Measurements from ENCODE around the gene ATP8B4. TPM values are rescaled to one million over a fixed set of nuclear protein-coding genes. Genes with fewer than 3 reads are reported as not detected.
A peak's percentile ranks its signal among the peaks of the same experiment; 100 is the strongest.

Gene ATP8B4
- total and polyA plus RNA-seq, 10 donors: 1.7 to 42.8 (median 27.7) TPM

- 89 to 98% (median 91%) methylated on average over 4 of the region's 4 CpGs for WGBS, 5 donors
- intact Hi-C loops (cut with DNase I; ENCODE audit: low total_unique reads): no loop called here
- peaks cover 0 to 6% (median 0%) of the 10 kb centered on the region in 6 donors for H3K4me1 ChIP-seq
- H3K9me3 ChIP-seq: peaks cover 0 to 9% (median 0%) of the 10 kb centered on the region in 8 donors
- H3K4me3 ChIP-seq: no peak overlapping the region
- no peak overlapping the region for H3K27ac ChIP-seq
- no peak for DNase-seq
- no peaks in the 10 kb centered on the region for H3K27me3 ChIP-seq (replicated peaks in 1 of 7)
- no peaks in the 10 kb centered on the region for H3K36me3 ChIP-seq
- TF ChIP-seq CTCF (IDR thresholded peaks at IDR 0.05 in 8 of 11, conservative IDR thresholded peaks at IDR 0.05 in 3 of 11) (no peak), POLR2AphosphoS5 (IDR thresholded peaks at IDR 0.05) (no peak), POLR2A (IDR thresholded peaks at IDR 0.05) (no peak)
These were observed 8.3 kb upstream of the ATP8B4 start for GRCh38 chr15:50127255-50127777.

- H3K36me3 ChIP-seq: no peaks in the 10 kb centered on the region
- TF ChIP-seq CTCF (IDR thresholded peaks at IDR 0.05 in 8 of 11, conservative IDR thresholded peaks at IDR 0.05 in 3 of 11) (no peak), POLR2AphosphoS5 (IDR thresholded peaks at IDR 0.05) (no peak), POLR2A (IDR thresholded peaks at IDR 0.05) (no peak)
- H3K9me3 ChIP-seq: peaks cover 0 to 9% (median 0%) of the 10 kb centered on the region in 8 donors
- DNase-seq: no peak
- H3K27me3 ChIP-seq (replicated peaks in 1 of 7): no peaks in the 10 kb centered on the region
- H3K4me1 ChIP-seq: peaks cover 0 to 6% (median 0%) of the 10 kb centered on the region in 6 donors
- 81 to 94% (median 91%) methylated on average over 4 of the region's 4 CpGs for WGBS, 5 donors
- intact Hi-C loops (cut with DNase I; ENCODE audit: low total_unique reads): no loop called here
- no peak overlapping the region for H3K4me3 ChIP-seq
- H3K27ac ChIP-seq: no peak overlapping the region
These were observed 7.0 kb upstream of the ATP8B4 start for GRCh38 chr15:50126072-50126471.

DNA sequence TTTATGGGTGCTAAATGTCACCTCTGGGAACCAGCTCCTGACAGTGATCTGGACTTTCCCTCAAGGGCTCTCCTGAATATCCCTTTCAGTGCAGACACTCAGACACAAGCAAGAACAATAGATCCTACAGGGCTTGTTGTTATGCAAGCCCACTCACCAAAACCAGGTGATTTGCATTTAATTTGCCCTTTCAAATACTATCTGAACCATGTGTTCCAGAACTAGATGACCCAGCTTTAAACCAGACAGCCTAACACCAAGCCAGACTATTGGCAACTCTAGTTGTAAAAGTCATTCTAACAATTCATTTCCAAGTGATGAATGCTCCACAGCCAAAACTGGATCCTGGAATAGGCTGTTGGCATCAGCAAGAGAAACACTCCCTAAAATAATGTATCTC lies 5.6 kb upstream of the ATP8B4 start:
- H3K4me1 ChIP-seq: peaks cover 0 to 17% (median 0%) of the 10 kb centered on the region in 6 donors
- intact Hi-C loops (cut with DNase I; ENCODE audit: low total_unique reads): no loop called here
- DNase-seq: no peak
- no peak for TF ChIP-seq POLR2A (IDR thresholded peaks at IDR 0.05)
- no peak for TF ChIP-seq CTCF (IDR thresholded peaks at IDR 0.05 in 8 of 11, conservative IDR thresholded peaks at IDR 0.05 in 3 of 11)
- TF ChIP-seq POLR2AphosphoS5 (IDR thresholded peaks at IDR 0.05): no peak
- no peaks in the 10 kb centered on the region for H3K36me3 ChIP-seq
- H3K27ac ChIP-seq: peak overlapping the region in 2 of 8 donors; percentile 24 to 53
- no peaks in the 10 kb centered on the region for H3K27me3 ChIP-seq (replicated peaks in 1 of 7)
- no peak overlapping the region for H3K4me3 ChIP-seq
- H3K9me3 ChIP-seq: peaks cover 0 to 9% (median 0%) of the 10 kb centered on the region in 8 donors

GRCh38 chr15:50123861-50124557 lies 5.0 kb upstream of the ATP8B4 start:
- WGBS, 5 donors: 46 to 84% (median 71%) methylated on average over 4 of the region's 4 CpGs
- no peak overlapping the region for H3K4me3 ChIP-seq
- no peak for DNase-seq
- peaks cover 0 to 9% (median 0%) of the 10 kb centered on the region in 8 donors for H3K9me3 ChIP-seq
- intact Hi-C loops (cut with DNase I; ENCODE audit: low total_unique reads): no loop called here
- no peak for TF ChIP-seq POLR2AphosphoS5 (IDR thresholded peaks at IDR 0.05)
- no peak for TF ChIP-seq CTCF (IDR thresholded peaks at IDR 0.05 in 8 of 11, conservative IDR thresholded peaks at IDR 0.05 in 3 of 11)
- TF ChIP-seq POLR2A (IDR thresholded peaks at IDR 0.05): no peak
- H3K27ac ChIP-seq: peak overlapping the region in 4 of 8 donors; percentile 9 to 53 (median 24)
- H3K27me3 ChIP-seq (replicated peaks in 1 of 7): no peaks in the 10 kb centered on the region
- no peaks in the 10 kb centered on the region for H3K36me3 ChIP-seq
- peaks cover 0 to 24% (median 0%) of the 10 kb centered on the region in 6 donors for H3K4me1 ChIP-seq

Measured in spleen (tissue), 11 donors.